Duodenal mucosa (tissue), 2 donors: ENCODE measurements around the gene ETV6.

Experiments
- H3K27ac ChIP-seq: one replicate; pipeline ENCODE4 v1.7.0; 2013; ENCODE audit warnings: low read depth, low read length
- H3K27me3 ChIP-seq, 2 donors: one replicate each; pipeline ENCODE4 v1.7.0; 2013; ENCODE audit warnings: low read length in 2 of 2, control low read depth in 1 of 2; ENCODE audit not compliant: insufficient read depth in 2 of 2, control insufficient read depth in 1 of 2
- H3K36me3 ChIP-seq, 2 donors: one replicate each; pipeline ENCODE4 v1.7.0; 2013; ENCODE audit warnings: low read length in 2 of 2, control low read depth in 1 of 2; ENCODE audit not compliant: insufficient read depth in 2 of 2, control insufficient read depth in 1 of 2
- H3K4me1 ChIP-seq, 2 donors: one replicate each; pipeline ENCODE4 v1.7.0; 2013; ENCODE audit warnings: low read length in 2 of 2, control low read depth in 1 of 2; ENCODE audit not compliant: insufficient read depth in 2 of 2, control insufficient read depth in 1 of 2
- H3K4me3 ChIP-seq, 2 donors: one replicate each; pipeline ENCODE4 v1.7.0; 2013; ENCODE audit warnings: low read length in 2 of 2, low read depth in 1 of 2
- H3K9ac ChIP-seq, 2 donors: one replicate each; pipeline ENCODE4 v1.7.0; 2013; ENCODE audit warnings: low read length in 2 of 2, low read depth in 1 of 2
- H3K9me3 ChIP-seq, 2 donors: one replicate each; pipeline ENCODE4 v1.7.0; 2013; ENCODE audit warnings: low read length in 2 of 2, control low read depth in 1 of 2; ENCODE audit not compliant: control insufficient read depth in 1 of 2

Gene ETV6

GRCh38 chr12:11710906-11711305 lies 61.4 kb downstream of the ETV6 start:
- Histone ChIP-seq H3K9me3 (no peaks in the 10 kb centered on the region), H3K27me3 (no peaks in the 10 kb centered on the region), H3K9ac (no peak overlapping the region), H3K27ac (no peak overlapping the region), H3K4me1 (peaks cover 31 to 38% of the 10 kb centered on the region in 2 donors), H3K4me3 (no peak overlapping the region), H3K36me3 (peaks cover 0 to 4% of the 10 kb centered on the region in 2 donors)

GRCh38 chr12:11711651-11712327 lies 62.3 kb downstream of the ETV6 start:
- Histone ChIP-seq H3K36me3 (peaks cover 0 to 4% of the 10 kb centered on the region in 2 donors), H3K9ac (no peak overlapping the region), H3K27me3 (no peaks in the 10 kb centered on the region), H3K9me3 (no peaks in the 10 kb centered on the region), H3K4me1 (peaks cover 28 to 36% of the 10 kb centered on the region in 2 donors), H3K4me3 (no peak overlapping the region), H3K27ac (no peak overlapping the region)

DNA sequence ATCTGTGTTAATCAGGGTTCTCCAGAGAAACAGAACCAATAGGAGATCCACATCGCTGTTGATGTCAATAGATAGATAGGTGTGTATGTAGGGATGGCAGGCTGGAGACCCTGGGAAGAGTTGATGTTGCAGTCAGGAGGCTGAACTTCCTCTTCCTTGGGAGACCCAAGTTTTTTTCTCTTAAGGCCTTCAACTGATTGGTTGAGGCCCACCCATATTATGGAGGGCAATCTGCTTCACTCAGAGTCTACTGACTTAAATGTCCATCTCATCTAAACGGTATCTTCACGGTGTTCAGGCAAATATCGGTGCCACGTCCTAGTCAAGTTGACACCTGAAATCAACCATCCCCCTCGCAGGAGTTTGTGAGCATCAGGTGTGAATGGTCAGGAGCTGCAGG lies 63.0 kb downstream of the ETV6 start:
- Histone ChIP-seq H3K36me3 (peaks cover 0 to 4% of the 10 kb centered on the region in 2 donors), H3K4me1 (peaks cover 28 to 36% of the 10 kb centered on the region in 2 donors), H3K9me3 (no peaks in the 10 kb centered on the region), H3K9ac (no peak overlapping the region), H3K27ac (no peak overlapping the region), H3K4me3 (no peak overlapping the region), H3K27me3 (no peaks in the 10 kb centered on the region)

GRCh38 chr12:11713202-11713601 lies 63.7 kb downstream of the ETV6 start:
- no peaks in the 10 kb centered on the region for H3K27me3 ChIP-seq
- no peak overlapping the region for H3K9ac ChIP-seq
- peaks cover 0 to 4% of the 10 kb centered on the region in 2 donors for H3K36me3 ChIP-seq
- H3K4me3 ChIP-seq, result no peak overlapping the region
- H3K27ac ChIP-seq, result no peak overlapping the region
- no peaks in the 10 kb centered on the region for H3K9me3 ChIP-seq
- H3K4me1 ChIP-seq, result peaks cover 28 to 36% of the 10 kb centered on the region in 2 donors

DNA sequence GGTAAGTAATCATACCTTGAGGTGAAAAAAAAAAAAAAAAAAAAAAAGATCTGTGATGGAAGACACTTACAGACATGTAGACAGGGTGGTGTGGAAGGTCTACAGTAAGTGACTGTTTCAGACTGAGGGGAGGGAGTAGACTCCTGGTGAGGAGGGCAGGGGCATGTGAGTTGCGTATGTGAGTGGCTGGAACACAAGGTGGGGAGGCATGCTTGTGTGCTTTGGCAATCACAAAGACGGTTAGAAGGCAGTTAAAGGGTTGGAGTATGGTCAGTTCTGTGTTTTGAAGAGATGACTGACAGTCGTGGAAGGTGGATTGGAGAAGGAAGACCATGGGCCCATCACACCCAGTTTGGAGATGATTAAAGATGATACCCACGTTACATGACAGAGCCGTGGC lies 65.2 kb downstream of the ETV6 start:
- Histone ChIP-seq H3K4me1 (peaks cover 43 to 45% of the 10 kb centered on the region in 2 donors), H3K9ac (no peak overlapping the region), H3K4me3 (no peak overlapping the region), H3K27ac (no peak overlapping the region), H3K27me3 (no peaks in the 10 kb centered on the region), H3K36me3 (peaks cover 0 to 4% of the 10 kb centered on the region in 2 donors), H3K9me3 (no peaks in the 10 kb centered on the region)

DNA sequence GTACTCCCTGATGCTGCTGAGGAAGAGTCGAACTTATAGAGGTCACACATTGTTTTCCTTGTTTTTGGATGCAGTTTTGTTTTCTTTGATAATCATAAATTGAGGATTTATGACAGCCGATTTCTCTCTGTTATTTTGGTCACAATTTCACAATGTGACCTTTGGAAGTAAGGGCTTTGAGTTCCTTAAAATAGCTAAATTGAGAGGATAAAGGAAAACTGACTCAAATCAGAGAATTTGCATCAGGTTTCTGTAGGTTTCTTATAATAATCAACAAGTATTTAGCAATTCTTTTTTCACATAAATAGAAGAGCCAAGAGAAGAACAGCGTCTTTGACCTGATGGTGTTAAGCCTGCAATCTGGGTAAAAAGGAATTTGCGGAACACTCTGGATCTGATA lies 66.1 kb downstream of the ETV6 start:
- no peaks in the 10 kb centered on the region for H3K9me3 ChIP-seq
- H3K9ac ChIP-seq, result no peak overlapping the region
- no peaks in the 10 kb centered on the region for H3K27me3 ChIP-seq
- no peak overlapping the region for H3K27ac ChIP-seq
- H3K4me1 ChIP-seq, result peaks cover 50 to 51% of the 10 kb centered on the region in 2 donors
- H3K4me3 ChIP-seq, result no peak overlapping the region
- no peaks in the 10 kb centered on the region for H3K36me3 ChIP-seq

DNA sequence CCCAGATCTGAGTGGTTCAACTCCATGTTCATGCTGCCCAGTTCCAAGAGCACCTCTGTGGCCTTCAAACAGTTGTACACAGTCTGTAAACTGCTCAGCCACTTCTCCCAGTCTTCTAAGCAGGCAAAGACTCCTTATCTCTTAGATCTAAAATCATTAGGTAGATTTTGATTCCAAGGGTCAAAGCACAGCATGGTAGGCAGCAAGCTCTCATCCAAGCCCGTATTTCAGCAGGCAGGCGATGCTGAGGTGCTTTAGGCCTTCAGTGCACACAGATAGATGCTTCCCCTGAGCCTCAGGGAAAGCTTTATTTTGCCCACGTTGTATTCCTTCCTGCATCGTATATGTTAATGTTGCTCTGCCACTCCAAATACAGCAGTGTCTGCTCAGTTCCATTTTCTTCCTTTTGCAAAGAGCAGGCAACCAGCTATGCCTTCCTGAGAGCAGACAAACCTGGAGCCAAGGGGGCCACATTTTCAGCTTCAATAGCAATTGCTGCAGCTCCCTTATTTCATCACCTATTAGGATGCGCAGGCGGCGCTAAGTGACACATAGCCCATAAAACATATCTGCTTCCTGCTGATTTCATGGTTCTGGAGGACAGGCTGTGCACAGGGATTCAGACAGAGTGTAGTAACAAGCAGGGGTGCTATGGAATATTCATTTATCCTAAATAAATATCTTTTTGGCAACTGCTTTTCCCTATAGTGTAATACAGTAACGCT lies 67.5 kb downstream of the ETV6 start:
- H3K9ac ChIP-seq, result no peak overlapping the region
- H3K36me3 ChIP-seq, result no peaks in the 10 kb centered on the region
- no peaks in the 10 kb centered on the region for H3K27me3 ChIP-seq
- no peaks in the 10 kb centered on the region for H3K9me3 ChIP-seq
- no peak overlapping the region for H3K4me3 ChIP-seq
- H3K4me1 ChIP-seq, result peaks cover 50 to 54% of the 10 kb centered on the region in 2 donors
- H3K27ac ChIP-seq, result no peak overlapping the region

DNA sequence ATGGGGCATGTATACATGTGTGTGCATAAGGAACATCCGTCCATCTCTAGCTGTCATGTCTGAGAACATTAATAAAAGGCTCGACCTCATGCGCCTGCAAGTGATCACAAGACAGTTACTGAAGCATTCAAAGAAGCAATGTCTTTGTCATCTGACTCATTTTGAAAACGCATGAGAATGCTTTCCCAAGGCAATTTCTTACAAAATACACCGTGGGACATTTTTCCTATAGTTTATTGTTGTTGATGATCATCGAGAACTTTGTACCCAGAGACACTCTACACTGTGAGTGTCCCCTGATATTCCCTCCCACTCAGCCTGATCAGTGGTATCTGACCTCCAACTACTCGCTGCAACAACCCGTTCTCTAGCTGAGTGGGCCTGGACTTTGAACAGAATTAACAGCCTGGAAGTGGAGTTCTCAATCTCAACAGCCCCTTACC lies 68.1 kb downstream of the ETV6 start:
- H3K27ac ChIP-seq, result no peak overlapping the region
- no peak overlapping the region for H3K9ac ChIP-seq

GRCh38 chr12:11718105-11718504 lies 68.6 kb downstream of the ETV6 start:
- H3K27me3 ChIP-seq, result no peaks in the 10 kb centered on the region
- H3K9ac ChIP-seq, result no peak overlapping the region
- H3K4me1 ChIP-seq, result peaks cover 47 to 59% of the 10 kb centered on the region in 2 donors
- H3K9me3 ChIP-seq, result no peaks in the 10 kb centered on the region
- H3K36me3 ChIP-seq, result no peaks in the 10 kb centered on the region
- no peak overlapping the region for H3K4me3 ChIP-seq
- H3K27ac ChIP-seq, result no peak overlapping the region

More for the DNA sequence above, 68.1 kb downstream of the ETV6 start:
- no peaks in the 10 kb centered on the region for H3K27me3 ChIP-seq
- H3K9me3 ChIP-seq, result no peaks in the 10 kb centered on the region
- H3K36me3 ChIP-seq, result no peaks in the 10 kb centered on the region
- H3K4me3 ChIP-seq, result no peak overlapping the region
- peaks cover 50 to 60% of the 10 kb centered on the region in 2 donors for H3K4me1 ChIP-seq

DNA sequence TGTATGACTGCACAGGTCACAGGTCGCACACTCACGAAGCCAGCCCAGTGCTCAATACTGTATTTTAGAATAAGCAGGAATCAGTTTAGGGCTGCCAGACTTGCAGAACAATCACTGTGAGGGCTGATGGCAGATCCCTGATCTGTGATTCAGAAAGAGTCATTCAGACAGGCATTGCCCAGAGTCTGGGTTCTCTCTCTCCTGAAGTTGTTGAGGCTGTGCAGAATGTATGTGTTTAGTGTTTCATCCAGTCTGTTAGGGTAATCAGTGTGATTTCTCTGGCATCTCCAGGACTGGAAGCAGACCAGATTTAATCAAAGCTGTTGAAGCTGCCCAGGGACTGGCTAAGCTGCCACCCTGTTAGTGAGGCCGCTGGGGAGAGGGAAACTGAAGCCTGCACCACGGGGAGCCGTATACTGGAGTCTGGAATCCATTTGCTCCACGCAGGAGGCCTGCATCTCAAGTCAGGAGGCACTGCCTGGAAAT lies 69.3 kb downstream of the ETV6 start:
- no peak overlapping the region for H3K9ac ChIP-seq
- peaks cover 49 to 62% of the 10 kb centered on the region in 2 donors for H3K4me1 ChIP-seq
- H3K27ac ChIP-seq, result no peak overlapping the region
- H3K36me3 ChIP-seq, result no peaks in the 10 kb centered on the region
- no peak overlapping the region for H3K4me3 ChIP-seq
- H3K9me3 ChIP-seq, result no peaks in the 10 kb centered on the region
- H3K27me3 ChIP-seq, result no peaks in the 10 kb centered on the region
